Measurements from ENCODE around the gene ZDHHC8.

The ZDHHC8 gene

DNA sequence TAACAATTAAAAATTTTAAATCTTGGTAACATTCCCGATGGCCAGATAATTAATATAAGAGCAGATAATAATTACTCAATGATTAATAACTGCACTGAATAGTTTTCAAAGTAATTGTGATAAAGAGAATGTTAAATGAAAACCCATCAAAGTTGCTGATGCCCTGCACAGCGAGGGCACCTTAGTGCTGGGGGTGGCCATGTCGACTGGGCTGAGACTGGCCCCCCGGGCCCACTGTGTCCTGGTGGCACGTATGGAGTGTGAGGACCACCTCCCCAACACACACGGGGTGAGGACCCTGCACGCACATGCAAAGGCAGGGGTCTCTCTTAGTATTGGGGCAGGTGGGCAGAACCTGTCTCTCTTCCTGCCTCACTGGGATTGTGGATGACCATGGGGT is 34.3 kb downstream of the ZDHHC8 start:
- DNase-seq, result no peak

GRCh38 chr22:20166703-20167102 is 35.1 kb downstream of the ZDHHC8 start:
- no peak for DNase-seq

- no peak for DNase-seq
Observed at GRCh38 chr22:20167643-20168322, 36.2 kb downstream of the ZDHHC8 start.

DNA sequence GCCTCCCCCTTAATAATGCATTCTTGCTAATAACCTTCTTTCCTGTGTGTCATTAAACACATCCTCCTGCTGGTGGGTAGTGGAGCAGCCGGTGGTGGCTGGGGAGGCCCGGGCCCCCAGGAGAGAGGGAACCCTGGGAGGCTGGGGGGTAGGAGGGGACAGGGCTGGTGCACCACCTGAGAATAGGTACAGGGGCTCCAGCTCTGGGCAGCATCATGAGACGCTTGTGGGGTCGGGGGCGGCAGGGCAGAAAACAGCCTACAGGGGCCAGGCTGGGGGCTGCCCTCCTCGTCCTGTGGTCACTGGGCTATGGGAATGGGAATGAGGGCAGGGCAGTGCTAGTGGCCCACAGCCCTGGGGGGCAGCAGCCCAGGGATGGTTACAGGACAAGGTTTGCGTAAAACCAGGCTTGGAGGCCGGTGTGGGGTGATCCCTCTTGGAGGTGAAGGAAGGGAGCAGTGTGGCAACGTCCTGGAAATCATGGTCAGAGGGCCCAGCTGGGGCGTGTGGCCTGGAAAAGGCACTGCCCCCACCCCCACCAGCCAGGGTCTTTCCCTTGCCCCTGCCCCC is 37.7 kb downstream of the ZDHHC8 start:
- DNase-seq, result no peak

DNA sequence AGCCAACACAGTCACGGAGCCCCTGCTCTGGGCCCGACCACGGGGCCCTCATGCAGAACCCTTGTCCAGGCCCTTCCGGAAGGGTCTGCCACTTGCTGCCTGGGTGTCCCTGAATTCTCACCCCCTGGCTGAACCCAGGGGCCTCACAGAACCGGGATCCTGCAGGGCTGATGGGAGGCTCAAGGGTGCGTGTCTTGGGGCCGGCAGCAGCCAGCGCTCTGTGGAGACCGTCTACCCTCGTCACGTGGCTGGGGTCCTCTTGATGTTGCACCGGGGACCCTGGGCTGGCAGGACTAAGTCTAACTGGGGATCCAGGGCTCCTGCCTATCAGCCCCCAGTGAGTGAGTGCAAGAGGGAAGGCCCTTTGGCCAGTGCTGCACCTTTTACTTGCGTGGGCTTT is 38.6 kb downstream of the ZDHHC8 start:
- no peak for DNase-seq

DNA sequence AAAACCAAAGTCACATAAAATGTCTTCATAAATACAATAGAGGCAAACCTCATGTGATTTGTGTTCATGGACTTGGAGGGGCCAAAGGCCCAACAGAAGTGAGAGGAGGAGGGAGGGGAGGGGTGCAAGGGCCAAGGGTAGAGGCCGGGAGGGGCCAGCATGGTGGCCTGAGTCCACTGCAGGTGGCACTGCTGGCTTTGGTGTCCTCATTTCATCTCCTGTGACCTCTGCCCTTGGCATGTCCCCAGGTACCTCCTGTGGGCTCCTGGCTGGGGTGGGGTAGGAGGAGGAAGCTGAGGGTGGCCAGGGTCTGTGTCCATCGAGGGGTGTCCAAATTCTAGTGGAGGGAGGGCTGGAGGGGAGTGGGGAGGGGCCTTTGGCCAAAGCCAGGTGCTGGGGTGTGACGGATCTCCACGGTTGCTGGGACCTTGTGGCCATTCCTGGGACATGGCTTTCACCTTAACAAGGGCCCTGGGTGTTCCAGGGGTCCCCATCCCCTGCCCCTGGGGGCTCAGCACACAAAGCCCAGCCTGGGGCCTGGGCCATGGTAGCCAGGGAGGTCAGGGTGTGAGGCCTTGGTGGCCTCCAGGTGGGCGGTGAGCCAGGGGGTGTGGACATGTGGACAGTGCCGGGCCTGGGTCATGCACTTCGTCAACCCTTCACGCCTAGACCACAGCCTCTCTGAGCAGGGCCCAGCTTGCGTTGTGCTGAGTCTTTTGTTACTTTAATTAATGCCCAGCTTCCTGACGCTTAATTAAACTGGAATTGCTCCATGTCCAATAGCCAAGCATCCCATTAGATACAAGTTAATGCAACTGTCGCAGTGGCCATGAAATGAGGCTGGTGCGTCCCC is 39.9 kb downstream of the ZDHHC8 start:
- DNase-seq, result no peak

GRCh38 chr22:20172141-20172613 is 40.6 kb downstream of the ZDHHC8 start:
- no peak for DNase-seq

DNA sequence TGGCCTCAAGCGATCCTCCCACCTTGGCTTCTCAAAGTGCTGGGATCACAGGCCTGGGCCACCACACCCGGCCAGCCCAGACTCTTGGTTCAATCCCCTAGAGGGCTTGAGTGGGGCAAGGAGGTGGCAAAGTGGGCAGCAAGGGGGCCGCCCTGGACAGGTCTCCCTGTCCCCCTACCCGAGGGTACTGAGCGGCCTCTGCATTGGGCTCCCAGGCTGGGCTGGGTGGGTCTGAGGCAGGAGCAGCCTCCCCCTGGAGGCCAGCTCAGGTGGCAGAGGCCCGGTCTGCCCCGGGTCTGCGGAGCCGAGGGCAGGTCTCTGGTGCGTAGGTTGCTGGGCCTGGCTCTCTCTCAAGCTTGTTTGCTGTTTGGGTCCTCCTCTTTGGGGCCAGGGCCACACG is 41.6 kb downstream of the ZDHHC8 start:
- DNase-seq, result no peak

DNA sequence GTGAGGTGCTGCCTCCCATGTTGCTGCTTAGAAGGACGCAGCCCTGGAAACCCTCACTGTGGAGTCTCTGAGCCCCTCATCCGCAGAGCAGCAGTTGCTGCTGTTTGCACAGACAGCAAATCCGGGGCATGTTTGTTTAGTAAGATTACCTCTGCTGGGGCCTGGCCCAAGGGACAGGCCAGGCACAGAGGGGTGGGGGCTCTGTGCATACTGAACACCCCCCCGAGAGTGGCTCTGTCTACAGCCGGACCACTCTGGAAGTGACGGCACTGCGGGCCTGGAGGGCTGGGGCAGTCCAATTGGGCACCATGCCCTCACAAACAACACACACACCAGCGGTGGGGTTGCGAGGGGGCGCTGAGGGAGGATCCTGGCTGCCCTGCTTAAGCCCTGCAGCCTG is 42.2 kb downstream of the ZDHHC8 start:
- no peak for DNase-seq

GRCh38 chr22:20174785-20175596 is 43.4 kb downstream of the ZDHHC8 start:
- DNase-seq, result no peak

GRCh38 chr22:20175597-20175900 is 43.9 kb downstream of the ZDHHC8 start:
- no peak for DNase-seq

DNA sequence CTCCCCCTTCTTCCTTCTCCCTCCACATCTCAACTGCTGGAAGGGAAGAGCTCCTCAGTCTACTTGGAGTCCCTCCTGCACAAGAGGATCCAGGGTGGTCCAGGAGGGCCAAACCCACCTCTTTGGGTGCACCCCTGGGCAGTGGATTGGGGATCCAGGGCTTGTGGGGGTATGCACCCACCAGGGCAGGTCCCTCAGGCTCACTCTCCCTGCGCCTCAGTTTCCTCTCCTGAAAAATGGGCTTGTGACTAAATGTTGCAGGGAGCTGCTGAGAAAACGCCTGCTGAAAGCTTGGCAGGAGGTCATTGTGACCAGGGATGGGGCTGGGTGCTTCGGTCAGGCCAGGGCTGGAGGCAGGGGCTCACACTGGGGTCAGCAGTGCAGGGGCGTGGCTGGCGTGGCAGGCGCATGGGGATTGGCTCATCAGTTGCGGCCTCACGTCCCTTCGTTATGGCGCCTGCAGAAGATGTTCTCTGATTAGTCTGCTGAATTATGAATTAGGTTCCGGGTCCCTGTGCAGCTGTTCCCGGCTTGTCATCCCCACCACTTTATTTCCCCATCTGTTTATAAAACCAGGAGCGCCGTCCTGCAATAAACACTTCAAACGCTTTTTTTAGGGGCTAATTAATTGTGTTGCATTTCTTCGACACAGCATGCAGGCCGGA is 44.9 kb downstream of the ZDHHC8 start:
- no peak for DNase-seq

DNA sequence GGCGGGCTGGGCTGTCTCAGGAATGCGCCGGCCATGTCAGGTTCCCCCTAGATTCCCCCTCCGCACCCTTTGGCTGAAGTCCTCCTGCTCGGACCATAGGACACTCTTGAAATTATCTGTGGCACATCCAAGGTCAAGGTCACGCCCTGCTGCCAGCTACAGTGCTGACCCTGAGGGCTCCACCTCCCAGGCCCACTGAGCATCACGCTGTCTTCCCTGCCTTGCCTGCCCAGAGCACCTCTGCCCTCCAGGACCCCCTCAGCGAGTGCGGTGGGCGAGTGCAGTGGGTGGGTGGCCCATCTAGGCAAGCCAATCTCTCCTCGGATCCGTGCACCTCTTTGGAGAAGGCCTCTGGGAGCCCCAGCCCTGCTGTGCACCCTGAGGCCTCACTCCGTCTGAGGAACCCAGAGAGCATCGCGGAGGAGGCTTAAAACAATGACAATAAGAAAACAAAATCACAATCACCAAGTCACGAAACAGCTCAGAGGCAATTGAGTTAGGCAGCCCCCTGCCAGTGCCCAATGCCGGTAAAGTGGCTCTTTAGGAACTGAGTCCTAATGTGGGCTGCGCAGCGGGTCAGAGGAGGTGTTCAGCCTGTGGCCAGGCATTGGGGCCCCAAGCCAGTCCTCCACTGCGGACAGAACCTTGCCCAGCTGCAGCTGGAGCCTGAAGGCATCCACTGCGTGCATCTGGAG is 45.8 kb downstream of the ZDHHC8 start:
- DNase-seq, result no peak

DNA sequence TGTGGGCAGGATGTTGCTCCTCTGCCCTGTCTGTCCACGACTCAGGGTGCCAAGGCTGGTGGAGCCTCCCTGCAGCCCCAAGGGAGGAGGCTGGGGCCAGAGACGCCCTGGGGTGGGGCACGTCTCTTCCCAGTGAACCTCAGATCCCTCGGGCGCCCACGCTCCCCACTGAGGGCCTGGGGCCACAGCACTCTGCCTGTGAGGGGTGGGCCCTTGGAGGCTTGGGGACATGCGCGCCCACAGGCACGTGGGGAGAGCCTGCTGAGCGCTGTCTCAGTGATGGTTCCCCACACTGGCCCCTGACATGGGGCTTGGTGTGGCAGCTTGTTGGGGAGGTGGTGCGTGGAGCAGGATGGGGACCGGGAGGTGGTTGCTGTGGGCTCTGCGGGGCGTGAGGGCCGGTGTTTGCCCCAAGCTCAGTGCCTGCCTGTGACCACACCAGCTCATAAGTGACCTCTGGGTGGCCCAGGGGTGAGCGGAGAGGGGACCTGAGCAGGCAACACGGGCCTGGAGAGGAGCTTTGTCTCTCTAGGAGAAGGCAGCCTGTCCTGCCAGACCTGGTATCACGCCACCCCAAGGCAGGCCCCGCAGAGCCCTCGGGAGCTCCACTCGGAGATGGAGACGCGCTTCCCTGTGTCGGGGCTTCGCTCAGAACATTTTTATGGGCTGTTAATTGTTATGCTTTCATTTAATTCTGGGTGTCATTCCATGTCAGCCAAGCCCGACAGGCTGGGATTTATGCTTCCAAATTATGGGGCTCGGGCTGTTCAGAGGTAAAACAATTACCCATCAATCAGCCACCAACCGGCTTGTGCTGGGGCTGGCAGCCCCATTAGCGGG is 46.7 kb downstream of the ZDHHC8 start:
- no peak for DNase-seq

DNA sequence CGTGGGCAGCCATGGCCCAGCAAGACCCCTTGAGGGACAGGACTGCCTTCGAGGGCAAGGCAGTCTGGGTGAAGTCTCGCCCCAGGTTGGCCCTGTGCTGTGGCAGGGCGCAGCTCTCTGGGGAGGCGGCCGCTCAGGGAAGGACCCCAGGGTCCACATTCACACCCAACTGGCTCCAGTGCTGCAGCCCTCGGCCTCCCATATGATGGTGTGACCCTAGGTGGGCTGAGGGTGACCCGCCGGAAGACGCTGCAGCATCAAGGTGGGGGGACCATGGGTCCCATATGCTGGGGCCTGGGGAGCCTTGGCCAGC is 47.3 kb downstream of the ZDHHC8 start:
- DNase-seq, result no peak

DNA sequence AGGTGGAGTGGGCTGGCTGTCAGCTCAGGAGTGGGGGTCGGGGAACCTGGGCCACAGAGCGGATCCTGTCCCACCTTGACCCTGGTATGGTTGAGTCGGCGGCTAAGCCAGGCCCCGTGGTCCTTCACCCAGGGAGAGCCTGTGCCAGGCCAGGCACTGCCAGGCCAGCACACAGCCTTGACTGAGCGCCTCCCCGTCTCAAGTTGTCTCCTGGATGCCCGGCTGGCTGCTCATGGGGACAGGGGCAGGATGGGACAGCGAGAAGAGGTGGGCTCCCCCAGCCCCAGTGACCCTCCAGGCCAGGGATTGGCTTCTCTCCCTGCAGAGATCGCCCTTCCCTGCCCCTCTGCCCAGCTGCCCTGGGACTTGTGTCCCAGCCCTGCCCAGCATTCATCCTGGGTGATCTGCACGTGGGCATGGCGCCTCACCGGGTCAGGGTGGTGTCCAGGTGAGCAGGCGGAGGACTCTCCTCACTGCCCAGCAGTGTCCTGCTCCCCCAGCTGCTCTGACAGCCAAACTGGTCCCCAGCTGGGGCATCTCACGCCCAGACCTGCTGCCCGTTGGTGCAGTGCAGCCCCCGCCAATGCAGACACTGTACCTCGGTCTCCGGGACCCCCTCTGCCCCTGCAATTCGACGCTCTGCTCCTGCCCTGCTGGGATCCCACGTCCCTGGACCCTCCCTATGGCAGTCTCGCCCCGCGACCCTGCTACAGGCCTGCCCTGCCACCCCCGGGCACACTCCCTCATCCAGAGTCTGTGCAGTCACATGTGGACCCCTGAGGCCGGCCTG is 48.0 kb downstream of the ZDHHC8 start:
- DNase-seq, result no peak

- no peak for DNase-seq
Observed at GRCh38 chr22:20180245-20180630, 48.6 kb downstream of the ZDHHC8 start.

- DNase-seq, result no peak
Observed at GRCh38 chr22:20180640-20181039, 49.0 kb downstream of the ZDHHC8 start.

DNA sequence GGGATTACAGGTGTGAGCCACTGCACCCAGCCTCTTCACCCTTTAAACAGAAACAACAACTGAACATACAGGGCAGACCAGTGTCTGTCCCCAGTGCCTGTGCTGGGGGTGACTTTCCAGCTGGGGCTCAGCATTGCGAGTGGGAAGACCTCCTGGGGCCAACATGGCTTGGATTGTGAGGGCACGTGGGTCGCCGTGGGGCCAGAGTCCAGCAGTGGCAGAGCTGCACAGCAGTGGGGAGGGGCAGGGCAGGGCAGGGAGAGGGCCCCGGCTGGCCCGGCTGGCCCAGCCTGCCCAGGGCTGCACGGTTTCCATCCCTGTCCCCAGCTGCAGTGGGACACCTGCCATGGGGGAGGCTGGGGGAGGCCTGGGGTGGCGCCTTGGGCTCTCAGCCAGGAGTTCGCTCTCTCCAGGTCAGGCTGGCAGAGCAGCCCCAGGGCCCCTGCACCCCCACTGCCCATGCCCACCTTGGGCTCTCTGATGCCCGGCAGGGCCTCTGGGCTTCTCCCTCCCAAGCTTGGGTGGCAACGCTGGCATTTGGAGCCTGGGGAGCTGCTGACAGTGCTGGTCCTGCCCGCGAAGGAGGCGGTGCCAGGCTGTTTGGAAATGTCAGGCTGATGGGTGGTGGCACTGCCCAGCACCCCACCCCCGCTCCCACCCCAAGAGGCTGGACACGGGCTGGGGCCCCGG is 49.7 kb downstream of the ZDHHC8 start:
- DNase-seq, result no peak

GRCh38 chr22:20181884-20182236 is 50.3 kb downstream of the ZDHHC8 start:
- DNase-seq, result no peak

All from AML-193 (cell line).